ENCODE data around the gene GCH1.

DNA sequence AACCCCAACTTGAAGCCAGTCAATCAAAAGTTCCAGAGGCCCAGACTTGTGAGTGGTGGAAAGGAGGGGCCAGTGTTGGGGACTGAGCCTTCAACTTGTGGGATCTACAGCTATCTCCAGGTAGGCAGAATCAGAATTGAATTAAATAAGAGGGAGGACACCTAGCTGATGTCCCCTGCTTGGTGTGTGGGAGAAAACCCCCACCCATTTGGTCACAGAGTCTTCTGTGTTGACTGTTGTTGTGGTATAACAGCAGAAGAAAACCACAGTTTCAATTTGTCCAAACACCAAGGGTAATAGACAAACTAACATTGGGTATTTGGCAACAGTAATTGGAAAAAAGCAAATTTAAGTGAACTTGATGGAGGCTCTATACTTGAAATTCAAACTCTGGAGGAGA lies 3.4 kb upstream of the GCH1 start:
- no peak for TF ChIP-seq ZNF423 (CRISPR knock-in tag; IDR thresholded peaks at IDR 0.05)
- no peak for TF ChIP-seq CREM (CRISPR knock-in tag; IDR thresholded peaks at IDR 0.05)
- TF ChIP-seq NR3C1 (CRISPR knock-in tag; conservative IDR thresholded peaks at IDR 0.05; ENCODE audit: low read depth): no peak
- TF ChIP-seq TEAD4 (CRISPR knock-in tag; IDR thresholded peaks at IDR 0.05): no peak
- TF ChIP-seq TP53 (CRISPR knock-in tag; IDR thresholded peaks at IDR 0.05): no peak
- no peak for TF ChIP-seq CTCF (IDR thresholded peaks at IDR 0.05)
- TF ChIP-seq NFATC4 (CRISPR knock-in tag; IDR thresholded peaks at IDR 0.05): no peak
- TF ChIP-seq PRRX2 (CRISPR knock-in tag; IDR thresholded peaks at IDR 0.05): no peak
- no peak for TF ChIP-seq SP1 (CRISPR knock-in tag; conservative IDR thresholded peaks at IDR 0.05)
